Chondrocyte (in vitro differentiated cells): ENCODE results near the gene FDPS. TPM values are rescaled to one million over a fixed set of nuclear protein-coding genes. Genes with fewer than 3 reads are reported as not detected.

ENCODE experiments used
- DNase-seq: peaks from one replicate; pipeline ENCODE4 v3.0.0; 2021; ENCODE audit warnings: mixed read lengths, low spot score
- H3K27ac Mint-ChIP-seq: one replicate; pipeline ENCODE4 v1.8.0; 2021; ENCODE audit warnings: mild to moderate bottlenecking, moderate library complexity, mixed read lengths; ENCODE audit not compliant: unreplicated experiment
- H3K27me3 Mint-ChIP-seq: 2 replicates; pipeline ENCODE4 v1.8.0; 2021; ENCODE audit warnings: low read depth, mixed read lengths
- H3K36me3 Mint-ChIP-seq: 2 replicates; pipeline ENCODE4 v1.8.0; 2021; ENCODE audit warnings: low read depth, mixed read lengths
- H3K4me1 Mint-ChIP-seq: 2 replicates; pipeline ENCODE4 v1.8.0; 2021; ENCODE audit warnings: low read depth, mild to moderate bottlenecking, mixed read lengths
- H3K4me3 Mint-ChIP-seq: one replicate; pipeline ENCODE4 v1.8.0; 2021; ENCODE audit warnings: mild to moderate bottlenecking, moderate library complexity, mixed read lengths; ENCODE audit not compliant: unreplicated experiment
- H3K9me3 Mint-ChIP-seq: 2 replicates; pipeline ENCODE4 v1.8.0; 2021; ENCODE audit warnings: low read depth, mixed read lengths
- CTCF ChIP-seq: fragments of 200-600 bp; sonication (generic); IDR thresholded peaks from 2 replicates; pipeline ENCODE4 v1.5.0; 2021; ENCODE audit warnings: antibody characterized with exemption, mild to moderate bottlenecking, moderate library complexity
- total RNA-seq: library from RNA; stranded (reverse); gene quantifications from 3 replicates; pipeline ENCODE4 v1.2.1, GENCODE V29; 2021

Gene FDPS
- total RNA-seq, 1 donor from 2014 or later, result 122 TPM

GRCh38 chr1:155300024-155300423 is 8.6 kb upstream of the FDPS start:
- DNase-seq, result no peak
- no peak for TF ChIP-seq CTCF
- Mint-ChIP-seq H3K4me1 (peaks cover 8% of the 10 kb centered on the region), H3K27me3 (peaks cover 4% of the 10 kb centered on the region), H3K36me3 (no peaks in the 10 kb centered on the region), H3K27ac (no peak overlapping the region), H3K9me3 (no peaks in the 10 kb centered on the region), H3K4me3 (no peak overlapping the region)

- no peaks in the 10 kb centered on the region for H3K36me3 Mint-ChIP-seq
- no peak for TF ChIP-seq CTCF
- H3K4me1 Mint-ChIP-seq, result peaks cover 15% of the 10 kb centered on the region
- DNase-seq, result no peak
- no peak overlapping the region for H3K27ac Mint-ChIP-seq
- H3K27me3 Mint-ChIP-seq, result peaks cover 4% of the 10 kb centered on the region
- no peaks in the 10 kb centered on the region for H3K9me3 Mint-ChIP-seq
- no peak overlapping the region for H3K4me3 Mint-ChIP-seq
These were observed 7.9 kb upstream of the FDPS start for GRCh38 chr1:155300553-155301329.

GRCh38 chr1:155301342-155301841 is 7.3 kb upstream of the FDPS start, which contains the start of gene PKLR:
TSS of gene PKLR (minus strand) at chr1:155301438. CDS start at chr1:155301395, 43 bp downstream.
- Mint-ChIP-seq H3K27ac (no peak within 1 kb of the TSS), H3K4me3 (no peak within 1 kb of the TSS), H3K27me3 (peaks cover 4% of the 10 kb centered on the region), H3K36me3 (no peaks in the 10 kb centered on the region), H3K9me3 (no peaks in the 10 kb centered on the region), H3K4me1 (peaks cover 22% of the 10 kb centered on the region)
- DNase-seq, result no peak
- TF ChIP-seq CTCF, result no peak

GRCh38 chr1:155304558-155305063 is 4.1 kb upstream of the FDPS start:
- peak overlapping the region; percentile 65 for H3K27ac Mint-ChIP-seq
- TF ChIP-seq CTCF, result no peak
- DNase-seq, result no peak
- no peaks in the 10 kb centered on the region for H3K27me3 Mint-ChIP-seq
- H3K36me3 Mint-ChIP-seq, result no peaks in the 10 kb centered on the region
- H3K4me1 Mint-ChIP-seq, result peaks cover 42% of the 10 kb centered on the region
- no peak overlapping the region for H3K4me3 Mint-ChIP-seq
- H3K9me3 Mint-ChIP-seq, result no peaks in the 10 kb centered on the region

GRCh38 chr1:155305881-155306391 is 2.7 kb upstream of the FDPS start:
- Mint-ChIP-seq H3K4me3 (no peak overlapping the region), H3K27ac (peak overlapping the region; percentile 87), H3K36me3 (peaks cover 1% of the 10 kb centered on the region), H3K4me1 (peaks cover 54% of the 10 kb centered on the region), H3K9me3 (no peaks in the 10 kb centered on the region), H3K27me3 (no peaks in the 10 kb centered on the region)
- no peak for TF ChIP-seq CTCF
- no peak for DNase-seq
